ENCODE results near the gene AHCYL1.

- no peak for TF ChIP-seq CTCF (IDR thresholded peaks at IDR 0.05)
- no peak for TF ChIP-seq POLR2A (IDR thresholded peaks at IDR 0.05)
Measured at GRCh38 chr1:109997867-109998229, 13.3 kb downstream of the AHCYL1 start.

Data from sigmoid colon (tissue), 3 donors.